ENCODE measurements around the gene TNFAIP1.
A peak's percentile ranks its signal among the peaks of the same experiment; 100 is the strongest.

TNFAIP1 gene

GRCh38 chr17:28371245-28372202 is 36.0 kb downstream of the TNFAIP1 start, which contains the start of gene SARM1:
Gene SARM1, plus strand, starts transcription at chr17:28371694. Its CDS starts 339 bp downstream, at chr17:28372033.
- DNase-seq (ENCODE audit: low spot score), result peak; percentile 82

GRCh38 chr17:28372203-28372944 is 36.8 kb downstream of the TNFAIP1 start:
- DNase-seq (ENCODE audit: low spot score), result no peak

GRCh38 chr17:28372945-28373274 is 37.3 kb downstream of the TNFAIP1 start:
- DNase-seq (ENCODE audit: low spot score), result no peak

GRCh38 chr17:28379814-28380801 is 44.5 kb downstream of the TNFAIP1 start:
- DNase-seq (ENCODE audit: low spot score), result no peak

- DNase-seq (ENCODE audit: low spot score), result no peak
Observed at GRCh38 chr17:28381141-28381825, 45.7 kb downstream of the TNFAIP1 start.

- no peak for DNase-seq (ENCODE audit: low spot score)
Observed at GRCh38 chr17:28384281-28385036, 48.9 kb downstream of the TNFAIP1 start.

- no peak for DNase-seq (ENCODE audit: low spot score)
Observed at GRCh38 chr17:28385037-28385400, 49.5 kb downstream of the TNFAIP1 start.

GRCh38 chr17:28385406-28385805 is 49.8 kb downstream of the TNFAIP1 start:
- no peak for DNase-seq (ENCODE audit: low spot score)

- no peak for DNase-seq (ENCODE audit: low spot score)
Observed at GRCh38 chr17:28386391-28386790, 50.8 kb downstream of the TNFAIP1 start.

- no peak for DNase-seq (ENCODE audit: low spot score)
Observed at GRCh38 chr17:28388106-28388505, 52.5 kb downstream of the TNFAIP1 start.

- DNase-seq (ENCODE audit: low spot score), result no peak
Observed at GRCh38 chr17:28390141-28390540, 54.6 kb downstream of the TNFAIP1 start.

- DNase-seq (ENCODE audit: low spot score), result no peak
Observed at GRCh38 chr17:28390563-28390962, 55.0 kb downstream of the TNFAIP1 start.

GRCh38 chr17:28390984-28391383 is 55.4 kb downstream of the TNFAIP1 start:
- DNase-seq (ENCODE audit: low spot score), result no peak

GRCh38 chr17:28391401-28391800 is 55.8 kb downstream of the TNFAIP1 start:
- DNase-seq (ENCODE audit: low spot score), result no peak

- DNase-seq (ENCODE audit: low spot score), result no peak
Observed at GRCh38 chr17:28392491-28392890, 56.9 kb downstream of the TNFAIP1 start.

GRCh38 chr17:28394337-28395116 is 59.0 kb downstream of the TNFAIP1 start:
- no peak for DNase-seq (ENCODE audit: low spot score)

- DNase-seq (ENCODE audit: low spot score), result no peak
Observed at GRCh38 chr17:28395426-28395825, 59.9 kb downstream of the TNFAIP1 start.

- no peak for DNase-seq (ENCODE audit: low spot score)
Observed at GRCh38 chr17:28395968-28396367, 60.4 kb downstream of the TNFAIP1 start.

Measured in left forelimb (tissue), 1 donor.